ENCODE measurements around the gene GAPDH. TPM values are rescaled to one million over a fixed set of nuclear protein-coding genes. Genes with fewer than 3 reads are reported as not detected.
A peak's percentile ranks its signal among the peaks of the same experiment; 100 is the strongest.
"Not testable (repeated sequence)": the region's sequence is repeated elsewhere in the genome, so short reads cannot be mapped to it uniquely, and the experiment has no call there.

The GAPDH gene
- total RNA-seq, result 1,719 and 1,827 TPM in 2 replicates
- polyA plus RNA-seq, result 2,607 and 2,708 TPM in 2 replicates

- H3K9me3 ChIP-seq (ENCODE audit: low read depth), result no peaks in the 10 kb centered on the region
- H3K4me2 ChIP-seq, result peak within 1 kb of the TSS; percentile 82
- peak within 1 kb of the TSS; percentile 92 for H3K27ac ChIP-seq
- H3K79me2 ChIP-seq, result peaks cover 39% of the 10 kb centered on the region
- H3K27me3 ChIP-seq, result no peaks in the 10 kb centered on the region
- TF ChIP-seq EZH2 (IDR thresholded peaks at IDR 0.05; ENCODE audit: borderline replicate concordance), result no peak
- TF ChIP-seq, protein P1, sequence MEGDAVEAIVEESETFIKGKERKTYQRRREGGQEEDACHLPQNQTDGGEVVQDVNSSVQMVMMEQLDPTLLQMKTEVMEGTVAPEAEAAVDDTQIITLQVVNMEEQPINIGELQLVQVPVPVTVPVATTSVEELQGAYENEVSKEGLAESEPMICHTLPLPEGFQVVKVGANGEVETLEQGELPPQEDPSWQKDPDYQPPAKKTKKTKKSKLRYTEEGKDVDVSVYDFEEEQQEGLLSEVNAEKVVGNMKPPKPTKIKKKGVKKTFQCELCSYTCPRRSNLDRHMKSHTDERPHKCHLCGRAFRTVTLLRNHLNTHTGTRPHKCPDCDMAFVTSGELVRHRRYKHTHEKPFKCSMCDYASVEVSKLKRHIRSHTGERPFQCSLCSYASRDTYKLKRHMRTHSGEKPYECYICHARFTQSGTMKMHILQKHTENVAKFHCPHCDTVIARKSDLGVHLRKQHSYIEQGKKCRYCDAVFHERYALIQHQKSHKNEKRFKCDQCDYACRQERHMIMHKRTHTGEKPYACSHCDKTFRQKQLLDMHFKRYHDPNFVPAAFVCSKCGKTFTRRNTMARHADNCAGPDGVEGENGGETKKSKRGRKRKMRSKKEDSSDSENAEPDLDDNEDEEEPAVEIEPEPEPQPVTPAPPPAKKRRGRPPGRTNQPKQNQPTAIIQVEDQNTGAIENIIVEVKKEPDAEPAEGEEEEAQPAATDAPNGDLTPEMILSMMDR (IDR thresholded peaks at IDR 0.05; ENCODE audit: poor library complexity), result no peak
- TF ChIP-seq EZH2phosphoT487 (IDR thresholded peaks at IDR 0.05; ENCODE audit: low read depth, severe bottlenecking, unreplicated experiment), result no peak
- peaks cover 40% of the 10 kb centered on the region for H4K20me1 ChIP-seq (ENCODE audit: insufficient read depth, poor library complexity, severe bottlenecking)
- WGBS (ENCODE audit: low lambda C conversion rate, missing lambda C conversion rate), result under 1% methylated on average over 57 of the region's 62 CpGs
- DNase-seq (ENCODE audit: low spot score), result peak; percentile 98
- H3K4me3 ChIP-seq, result peak within 1 kb of the TSS; percentile 93
- no peaks in the 10 kb centered on the region for H3K36me3 ChIP-seq (replicated peaks; ENCODE audit: insufficient read depth, low read depth)
- no peaks in the 10 kb centered on the region for H3K9me2 ChIP-seq (replicated peaks; ENCODE audit: insufficient read depth)
- H3K4me1 ChIP-seq (ENCODE audit: insufficient read depth), result peaks cover 29% of the 10 kb centered on the region
- peak within 1 kb of the TSS; percentile 57 for H2AFZ ChIP-seq
Observed at GRCh38 chr12:6533923-6534694, at the start of gene GAPDH. TSS of gene GAPDH (plus strand) at chr12:6534517. CDS start at chr12:6534833, 316 bp downstream.

DNA sequence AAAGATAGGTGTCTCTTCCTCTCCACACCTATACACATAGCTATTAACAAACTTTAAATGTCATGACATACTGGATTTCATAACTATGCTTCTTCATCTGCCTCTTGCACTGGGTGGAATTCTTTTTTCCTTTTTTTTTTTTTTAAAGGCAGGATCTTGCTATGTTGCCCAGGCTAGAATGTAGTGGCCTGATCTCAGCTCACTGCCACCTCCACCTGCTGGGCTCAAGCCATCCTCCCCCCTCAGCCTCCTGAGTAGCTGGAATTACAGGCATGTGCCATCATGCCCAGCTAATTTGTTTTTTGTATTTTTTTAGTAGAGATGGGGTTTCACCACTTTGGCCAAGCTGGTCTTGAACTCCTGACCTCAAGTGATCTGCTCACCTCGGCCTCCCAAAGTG, 46.1 kb upstream of the GAPDH start:
- H3K9me2 ChIP-seq (replicated peaks; ENCODE audit: insufficient read depth), result no peaks in the 10 kb centered on the region
- H3K36me3 ChIP-seq (replicated peaks; ENCODE audit: insufficient read depth, low read depth), result no peaks in the 10 kb centered on the region
- peaks cover 5% of the 10 kb centered on the region for H3K4me1 ChIP-seq (ENCODE audit: insufficient read depth)
- no peak overlapping the region for H2AFZ ChIP-seq
- H3K27me3 ChIP-seq, result no peaks in the 10 kb centered on the region
- 100% methylated on average over 1 of the region's 1 CpG for WGBS (ENCODE audit: low lambda C conversion rate, missing lambda C conversion rate)
- no peaks in the 10 kb centered on the region for H3K9me3 ChIP-seq (ENCODE audit: low read depth)
- peaks cover 15% of the 10 kb centered on the region for H3K79me2 ChIP-seq
- H3K4me2 ChIP-seq, result no peak overlapping the region
- H3K27ac ChIP-seq, result no peak overlapping the region
- DNase-seq (ENCODE audit: low spot score), result no peak
- H3K4me3 ChIP-seq, result no peak overlapping the region
- H4K20me1 ChIP-seq (ENCODE audit: insufficient read depth, poor library complexity, severe bottlenecking), result no peaks in the 10 kb centered on the region
- TF ChIP-seq, protein P1 (IDR thresholded peaks at IDR 0.05; ENCODE audit: poor library complexity), result no peak
- TF ChIP-seq EZH2 (IDR thresholded peaks at IDR 0.05; ENCODE audit: borderline replicate concordance) (no peak), EZH2phosphoT487 (IDR thresholded peaks at IDR 0.05; ENCODE audit: low read depth, severe bottlenecking, unreplicated experiment) (no peak)

DNA sequence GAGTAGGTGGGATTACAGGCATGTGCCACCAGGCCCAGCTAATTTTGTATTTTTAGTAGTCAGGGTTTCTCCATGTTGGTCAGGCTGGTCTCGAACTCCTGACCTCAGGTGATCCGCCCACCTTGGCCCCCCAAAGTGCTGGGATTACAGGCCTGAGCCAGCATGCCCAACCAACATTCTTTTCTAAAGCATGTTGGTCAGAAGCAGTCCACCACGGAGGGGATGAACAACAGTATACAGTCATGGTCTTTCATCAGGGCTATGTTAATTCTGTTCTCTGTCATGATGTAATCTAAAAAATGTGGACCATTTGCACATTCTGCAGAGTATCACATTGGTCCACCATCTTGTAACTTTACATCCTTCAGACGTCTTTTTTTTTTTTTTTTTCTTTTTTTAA, 44.9 kb upstream of the GAPDH start:
- H4K20me1 ChIP-seq (ENCODE audit: insufficient read depth, poor library complexity, severe bottlenecking), result no peaks in the 10 kb centered on the region
- peaks cover 16% of the 10 kb centered on the region for H3K79me2 ChIP-seq
- no peaks in the 10 kb centered on the region for H3K27me3 ChIP-seq
- no peak overlapping the region for H3K4me3 ChIP-seq
- H3K36me3 ChIP-seq (replicated peaks; ENCODE audit: insufficient read depth, low read depth), result no peaks in the 10 kb centered on the region
- H2AFZ ChIP-seq, result no peak overlapping the region
- no peaks in the 10 kb centered on the region for H3K9me3 ChIP-seq (ENCODE audit: low read depth)
- no peak for TF ChIP-seq EZH2phosphoT487 (IDR thresholded peaks at IDR 0.05; ENCODE audit: low read depth, severe bottlenecking, unreplicated experiment)
- TF ChIP-seq, protein P1 (IDR thresholded peaks at IDR 0.05; ENCODE audit: poor library complexity), result no peak
- no peak for TF ChIP-seq EZH2 (IDR thresholded peaks at IDR 0.05; ENCODE audit: borderline replicate concordance)
- 72% methylated on average over 4 of the region's 4 CpGs for WGBS (ENCODE audit: low lambda C conversion rate, missing lambda C conversion rate)
- H3K4me1 ChIP-seq (ENCODE audit: insufficient read depth), result peaks cover 5% of the 10 kb centered on the region
- H3K9me2 ChIP-seq (replicated peaks; ENCODE audit: insufficient read depth), result no peaks in the 10 kb centered on the region
- no peak for DNase-seq (ENCODE audit: low spot score)
- H3K27ac ChIP-seq, result no peak overlapping the region
- no peak overlapping the region for H3K4me2 ChIP-seq

DNA sequence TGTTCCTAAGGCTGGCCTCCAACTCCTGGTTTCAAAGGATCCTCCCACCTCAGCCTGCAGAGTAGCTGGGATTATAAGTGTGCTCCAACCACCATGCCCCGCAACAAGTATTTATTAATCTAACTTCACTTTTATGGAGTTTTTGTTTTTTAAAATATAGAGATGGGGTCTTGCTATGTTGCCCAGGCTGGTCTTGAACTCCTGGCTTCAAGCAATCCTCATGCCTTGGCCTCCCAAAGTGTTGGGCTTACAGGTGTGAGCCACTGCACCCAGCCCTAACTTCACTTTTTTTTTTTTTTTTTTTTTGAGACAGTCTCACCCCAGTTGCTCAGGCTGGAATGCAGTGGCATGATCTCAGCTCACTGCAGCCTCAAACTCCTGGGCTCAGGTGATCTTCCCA, 43.6 kb upstream of the GAPDH start:
- H3K4me3 ChIP-seq; H3K9me3 ChIP-seq (ENCODE audit: low read depth); H3K4me2 ChIP-seq; H3K27ac ChIP-seq; H2AFZ ChIP-seq; DNase-seq (ENCODE audit: low spot score); H3K9me2 ChIP-seq (replicated peaks; ENCODE audit: insufficient read depth); H3K27me3 ChIP-seq; H4K20me1 ChIP-seq (ENCODE audit: insufficient read depth, poor library complexity, severe bottlenecking); H3K36me3 ChIP-seq (replicated peaks; ENCODE audit: insufficient read depth, low read depth): not testable (repeated sequence)
- peaks cover 29% of the 10 kb centered on the region for H3K79me2 ChIP-seq
- WGBS (ENCODE audit: low lambda C conversion rate, missing lambda C conversion rate), result 100% methylated on average over 1 of the region's 1 CpG
- peaks cover 15% of the 10 kb centered on the region for H3K4me1 ChIP-seq (ENCODE audit: insufficient read depth)
